Measurements from ENCODE around the gene SLC1A1. TPM values are rescaled to one million over a fixed set of nuclear protein-coding genes. Genes with fewer than 3 reads are reported as not detected.
A peak's percentile ranks its signal among the peaks of the same experiment; 100 is the strongest.
"Not testable (repeated sequence)": the region's sequence is repeated elsewhere in the genome, so short reads cannot be mapped to it uniquely, and the experiment has no call there.

The SLC1A1 gene
- total RNA-seq, 1 experiment from 2014 or later, result 71.6 TPM

DNA sequence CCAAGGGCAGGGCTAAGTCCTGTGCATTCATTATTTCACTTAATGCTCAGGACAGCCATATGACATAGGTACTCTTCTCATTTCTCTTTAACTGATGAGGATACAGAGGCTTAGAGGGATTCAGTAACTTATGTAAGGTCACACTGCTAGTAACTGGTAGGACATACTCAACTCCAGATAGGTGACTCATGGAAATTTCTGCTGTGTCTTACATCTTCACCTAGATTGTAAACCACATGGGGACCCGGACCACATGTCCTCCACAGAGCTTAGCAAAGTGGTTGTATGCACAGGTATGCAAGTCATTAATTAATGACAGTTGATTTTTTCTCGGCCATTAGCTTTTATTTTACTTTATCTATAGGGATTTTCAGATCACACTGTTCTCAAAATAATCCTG lies 29.3 kb downstream of the SLC1A1 start:
- Mint-ChIP-seq H3K36me3 (ENCODE audit: insufficient read depth, unreplicated experiment) (peaks cover 20% of the 10 kb centered on the region), H3K27me3 (ENCODE audit: unreplicated experiment) (no peaks in the 10 kb centered on the region), H3K4me3 (ENCODE audit: low read depth, unreplicated experiment) (no peak overlapping the region), H3K9me3 (ENCODE audit: low read depth, unreplicated experiment) (peaks cover 3% of the 10 kb centered on the region), H3K4me1 (ENCODE audit: low read depth, unreplicated experiment) (peaks cover 36% of the 10 kb centered on the region), H3K27ac (ENCODE audit: unreplicated experiment) (no peak overlapping the region)
- no TSS peak for BruUV-seq (replicated peaks)
- CTCF ChIA-PET, result no interaction called here
- intact Hi-C loops (cut with micrococcal nuclease; ENCODE audit: unreplicated experiment), result no loop called here
- no peak for DNase-seq
- TF ChIP-seq, protein P1, sequence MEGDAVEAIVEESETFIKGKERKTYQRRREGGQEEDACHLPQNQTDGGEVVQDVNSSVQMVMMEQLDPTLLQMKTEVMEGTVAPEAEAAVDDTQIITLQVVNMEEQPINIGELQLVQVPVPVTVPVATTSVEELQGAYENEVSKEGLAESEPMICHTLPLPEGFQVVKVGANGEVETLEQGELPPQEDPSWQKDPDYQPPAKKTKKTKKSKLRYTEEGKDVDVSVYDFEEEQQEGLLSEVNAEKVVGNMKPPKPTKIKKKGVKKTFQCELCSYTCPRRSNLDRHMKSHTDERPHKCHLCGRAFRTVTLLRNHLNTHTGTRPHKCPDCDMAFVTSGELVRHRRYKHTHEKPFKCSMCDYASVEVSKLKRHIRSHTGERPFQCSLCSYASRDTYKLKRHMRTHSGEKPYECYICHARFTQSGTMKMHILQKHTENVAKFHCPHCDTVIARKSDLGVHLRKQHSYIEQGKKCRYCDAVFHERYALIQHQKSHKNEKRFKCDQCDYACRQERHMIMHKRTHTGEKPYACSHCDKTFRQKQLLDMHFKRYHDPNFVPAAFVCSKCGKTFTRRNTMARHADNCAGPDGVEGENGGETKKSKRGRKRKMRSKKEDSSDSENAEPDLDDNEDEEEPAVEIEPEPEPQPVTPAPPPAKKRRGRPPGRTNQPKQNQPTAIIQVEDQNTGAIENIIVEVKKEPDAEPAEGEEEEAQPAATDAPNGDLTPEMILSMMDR (IDR thresholded peaks at IDR 0.05; ENCODE audit: unreplicated experiment), result no peak

DNA sequence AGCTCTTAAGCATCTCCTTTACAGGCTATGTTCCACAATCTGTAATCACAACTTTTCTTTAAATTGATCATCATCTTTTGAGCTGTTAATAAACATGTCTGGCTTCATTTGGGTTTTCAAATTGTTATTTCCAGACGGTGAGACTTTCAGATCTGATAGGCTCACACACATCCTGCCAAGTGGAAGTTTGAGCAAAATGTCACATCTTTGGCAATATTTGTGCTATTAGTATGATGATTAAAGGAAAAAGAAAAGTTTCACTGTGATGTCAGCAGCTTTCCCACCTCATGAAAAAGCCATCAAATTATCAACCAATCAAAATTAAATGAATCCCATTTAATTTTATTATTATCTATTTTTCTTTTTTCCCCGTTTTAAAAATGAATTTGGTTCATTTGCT lies 29.8 kb downstream of the SLC1A1 start:
- H3K27me3 Mint-ChIP-seq (ENCODE audit: unreplicated experiment), result no peaks in the 10 kb centered on the region
- CTCF ChIA-PET, result no interaction called here
- no peak overlapping the region for H3K4me3 Mint-ChIP-seq (ENCODE audit: low read depth, unreplicated experiment)
- peaks cover 20% of the 10 kb centered on the region for H3K36me3 Mint-ChIP-seq (ENCODE audit: insufficient read depth, unreplicated experiment)
- TF ChIP-seq, protein P1 (IDR thresholded peaks at IDR 0.05; ENCODE audit: unreplicated experiment), result no peak
- no peak for DNase-seq
- no TSS peak for BruUV-seq (replicated peaks)
- H3K9me3 Mint-ChIP-seq (ENCODE audit: low read depth, unreplicated experiment), result peaks cover 3% of the 10 kb centered on the region
- intact Hi-C loops (cut with micrococcal nuclease; ENCODE audit: unreplicated experiment), result no loop called here
- peaks cover 34% of the 10 kb centered on the region for H3K4me1 Mint-ChIP-seq (ENCODE audit: low read depth, unreplicated experiment)
- H3K27ac Mint-ChIP-seq (ENCODE audit: unreplicated experiment), result no peak overlapping the region

DNA sequence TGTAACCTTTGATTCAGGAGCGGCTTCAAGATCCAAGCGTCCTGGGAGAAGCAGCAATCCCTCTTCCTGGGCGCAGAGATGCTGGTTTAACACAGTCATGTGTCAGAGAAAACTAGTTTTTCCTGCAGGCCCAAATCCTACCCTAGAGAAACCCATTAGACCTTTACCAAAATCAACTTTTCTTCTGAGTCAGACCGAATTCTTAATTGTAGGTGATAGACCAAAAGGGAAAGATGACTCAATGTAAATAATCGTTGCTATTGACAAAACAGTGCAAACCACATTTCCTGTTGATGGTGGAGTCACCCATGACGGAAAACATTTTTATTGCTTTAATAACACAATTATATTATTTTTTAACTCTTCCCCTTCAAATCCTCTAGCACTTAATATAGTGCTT lies 40.1 kb downstream of the SLC1A1 start:
- Mint-ChIP-seq H3K9me3 (ENCODE audit: low read depth, unreplicated experiment) (peaks cover 10% of the 10 kb centered on the region), H3K27me3 (ENCODE audit: unreplicated experiment) (no peaks in the 10 kb centered on the region), H3K36me3 (ENCODE audit: insufficient read depth, unreplicated experiment) (peaks cover 11% of the 10 kb centered on the region), H3K27ac (ENCODE audit: unreplicated experiment) (peak overlapping the region; percentile 78), H3K4me3 (ENCODE audit: low read depth, unreplicated experiment) (no peak overlapping the region), H3K4me1 (ENCODE audit: low read depth, unreplicated experiment) (peaks cover 30% of the 10 kb centered on the region)
- intact Hi-C loops (cut with micrococcal nuclease; ENCODE audit: unreplicated experiment), result loop anchor here (1.0 kb wide), 1 partner anchor 19 kb away; no protein-coding TSS in a partner anchor
- DNase-seq, result peak; percentile 45
- TF ChIP-seq, protein P1 (IDR thresholded peaks at IDR 0.05; ENCODE audit: unreplicated experiment), result no peak
- CTCF ChIA-PET, result no interaction called here
- no TSS peak for BruUV-seq (replicated peaks)

DNA sequence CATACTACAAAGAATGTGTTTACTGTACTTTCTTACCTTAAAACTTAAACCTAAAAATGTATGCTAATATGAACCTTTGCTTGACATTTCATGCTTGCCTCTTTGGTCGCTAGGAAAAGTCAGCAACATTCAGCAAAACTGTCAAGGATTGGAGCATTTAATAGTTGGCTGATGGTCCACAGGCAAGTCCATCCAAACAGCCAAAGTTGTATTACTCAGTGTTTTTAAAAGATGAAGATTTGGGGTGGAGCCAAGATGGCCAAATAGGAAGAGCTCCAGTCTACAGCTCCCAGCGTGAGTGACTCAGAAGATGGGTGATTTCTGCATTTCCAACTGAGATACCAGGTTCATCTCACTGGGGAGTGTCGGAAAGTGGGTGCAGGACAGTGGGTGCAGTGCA lies 40.6 kb downstream of the SLC1A1 start:
- Mint-ChIP-seq H3K4me1 (ENCODE audit: low read depth, unreplicated experiment) (peaks cover 30% of the 10 kb centered on the region), H3K9me3 (ENCODE audit: low read depth, unreplicated experiment) (peaks cover 10% of the 10 kb centered on the region), H3K36me3 (ENCODE audit: insufficient read depth, unreplicated experiment) (peaks cover 11% of the 10 kb centered on the region), H3K27ac (ENCODE audit: unreplicated experiment) (peak overlapping the region; percentile 78)
- BruUV-seq (replicated peaks); CTCF ChIA-PET; H3K27me3 Mint-ChIP-seq (ENCODE audit: unreplicated experiment); DNase-seq; H3K4me3 Mint-ChIP-seq (ENCODE audit: low read depth, unreplicated experiment): not testable (repeated sequence)
- intact Hi-C loops (cut with micrococcal nuclease; ENCODE audit: unreplicated experiment), result loop anchor here (1.0 kb wide), 1 partner anchor 20 kb away; no protein-coding TSS in a partner anchor

DNA sequence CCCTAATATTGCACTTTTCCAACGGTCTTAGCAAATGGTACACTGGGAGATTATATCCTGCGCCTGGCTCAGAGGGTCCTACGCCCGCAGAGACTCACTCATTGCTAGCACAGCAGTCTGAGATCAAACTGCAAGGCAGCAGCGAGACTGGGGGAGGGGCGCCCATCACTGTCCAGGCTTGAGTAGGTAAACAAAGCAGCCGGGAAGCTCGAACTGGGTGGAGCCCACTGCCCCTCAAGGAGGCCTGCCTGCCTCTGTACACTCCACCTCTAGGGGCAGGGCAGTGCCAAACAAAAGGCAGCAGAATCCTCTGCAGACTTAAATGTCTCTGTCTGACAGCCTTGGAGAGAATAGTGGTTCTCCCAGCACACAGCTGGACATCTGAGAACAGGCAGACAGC lies 41.1 kb downstream of the SLC1A1 start:
- BruUV-seq (replicated peaks); intact Hi-C loops (cut with micrococcal nuclease; ENCODE audit: unreplicated experiment); H3K4me3 Mint-ChIP-seq (ENCODE audit: low read depth, unreplicated experiment); H3K27me3 Mint-ChIP-seq (ENCODE audit: unreplicated experiment); CTCF ChIA-PET; DNase-seq: not testable (repeated sequence)
- peaks cover 10% of the 10 kb centered on the region for H3K9me3 Mint-ChIP-seq (ENCODE audit: low read depth, unreplicated experiment)
- H3K36me3 Mint-ChIP-seq (ENCODE audit: insufficient read depth, unreplicated experiment), result peaks cover 11% of the 10 kb centered on the region
- peaks cover 30% of the 10 kb centered on the region for H3K4me1 Mint-ChIP-seq (ENCODE audit: low read depth, unreplicated experiment)
- peak overlapping the region; percentile 78 for H3K27ac Mint-ChIP-seq (ENCODE audit: unreplicated experiment)

DNA sequence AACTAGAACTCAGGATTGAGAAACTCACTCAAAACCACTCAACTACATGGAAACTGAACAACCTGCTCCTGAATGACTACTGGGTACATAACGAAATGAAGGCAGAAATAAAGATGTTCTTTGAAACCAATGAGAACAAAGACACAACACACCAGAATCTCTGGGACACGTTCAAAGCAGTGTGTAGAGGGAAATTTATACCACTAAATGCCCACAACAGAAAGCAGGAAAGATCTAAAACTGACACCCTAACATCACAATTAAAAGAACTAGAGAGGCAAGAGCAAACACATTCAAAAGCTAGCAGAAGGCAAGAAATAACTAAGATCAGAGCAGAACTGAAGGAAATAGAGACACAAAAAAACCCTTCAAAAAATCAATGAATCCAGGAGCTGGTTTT lies 43.6 kb downstream of the SLC1A1 start:
- DNase-seq; H3K27me3 Mint-ChIP-seq (ENCODE audit: unreplicated experiment); H3K27ac Mint-ChIP-seq (ENCODE audit: unreplicated experiment); BruUV-seq (replicated peaks); H3K4me3 Mint-ChIP-seq (ENCODE audit: low read depth, unreplicated experiment); intact Hi-C loops (cut with micrococcal nuclease; ENCODE audit: unreplicated experiment); CTCF ChIA-PET: not testable (repeated sequence)
- peaks cover 10% of the 10 kb centered on the region for H3K9me3 Mint-ChIP-seq (ENCODE audit: low read depth, unreplicated experiment)
- peaks cover 11% of the 10 kb centered on the region for H3K36me3 Mint-ChIP-seq (ENCODE audit: insufficient read depth, unreplicated experiment)
- H3K4me1 Mint-ChIP-seq (ENCODE audit: low read depth, unreplicated experiment), result peaks cover 40% of the 10 kb centered on the region

DNA sequence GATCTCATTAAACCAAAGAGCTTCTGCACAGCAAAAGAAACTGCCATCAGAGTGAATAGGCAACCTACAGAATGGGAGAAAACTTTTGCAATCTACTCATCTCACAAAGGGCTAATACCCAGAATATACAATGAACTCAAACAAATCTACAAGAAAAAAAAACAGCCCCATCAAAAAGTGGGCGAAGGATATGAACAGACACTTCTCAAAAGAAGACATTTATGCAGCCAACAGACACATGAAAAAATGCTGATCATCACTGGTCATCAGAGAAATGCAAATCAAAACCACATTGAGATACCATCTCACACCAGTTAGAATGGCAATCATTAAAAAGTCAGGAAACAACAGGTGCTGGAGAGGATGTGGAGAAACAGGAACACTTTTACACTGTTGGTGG lies 45.9 kb downstream of the SLC1A1 start:
- H3K27ac Mint-ChIP-seq (ENCODE audit: unreplicated experiment); H3K27me3 Mint-ChIP-seq (ENCODE audit: unreplicated experiment); H3K9me3 Mint-ChIP-seq (ENCODE audit: low read depth, unreplicated experiment); BruUV-seq (replicated peaks); DNase-seq; H3K36me3 Mint-ChIP-seq (ENCODE audit: insufficient read depth, unreplicated experiment); CTCF ChIA-PET; intact Hi-C loops (cut with micrococcal nuclease; ENCODE audit: unreplicated experiment); H3K4me3 Mint-ChIP-seq (ENCODE audit: low read depth, unreplicated experiment): not testable (repeated sequence)
- peaks cover 16% of the 10 kb centered on the region for H3K4me1 Mint-ChIP-seq (ENCODE audit: low read depth, unreplicated experiment)
